ENCODE results near the gene KIF9.
"Not testable (repeated sequence)": the region's sequence is repeated elsewhere in the genome, so short reads cannot be mapped to it uniquely, and the experiment has no call there.

KIF9 gene

GRCh38 chr3:47197287-47197686, 85.3 kb downstream of the KIF9 start:
- Mint-ChIP-seq H3K4me3 (no peak overlapping the region), H3K27me3 (no peaks in the 10 kb centered on the region), H3K27ac (no peak overlapping the region), H3K36me3 (ENCODE audit: low read depth) (peaks cover 3% of the 10 kb centered on the region), H3K4me1 (ENCODE audit: low read depth) (no peaks in the 10 kb centered on the region), H3K9me3 (no peaks in the 10 kb centered on the region)

- no peak overlapping the region for H3K27ac Mint-ChIP-seq
- H3K4me3 Mint-ChIP-seq = no peak overlapping the region
- H3K27me3 Mint-ChIP-seq = no peaks in the 10 kb centered on the region
- peaks cover 3% of the 10 kb centered on the region for H3K36me3 Mint-ChIP-seq (ENCODE audit: low read depth)
- H3K9me3 Mint-ChIP-seq = no peaks in the 10 kb centered on the region
- no peaks in the 10 kb centered on the region for H3K4me1 Mint-ChIP-seq (ENCODE audit: low read depth)
These were observed 87.6 kb downstream of the KIF9 start for GRCh38 chr3:47194994-47195393.

- H3K9me3 Mint-ChIP-seq = no peaks in the 10 kb centered on the region
- peaks cover 3% of the 10 kb centered on the region for H3K36me3 Mint-ChIP-seq (ENCODE audit: low read depth)
- no peaks in the 10 kb centered on the region for H3K27me3 Mint-ChIP-seq
- H3K27ac Mint-ChIP-seq = no peak overlapping the region
- no peak overlapping the region for H3K4me3 Mint-ChIP-seq
- H3K4me1 Mint-ChIP-seq (ENCODE audit: low read depth) = no peaks in the 10 kb centered on the region
These were observed 88.4 kb downstream of the KIF9 start for GRCh38 chr3:47193871-47194859.

- Mint-ChIP-seq H3K9me3 (no peaks in the 10 kb centered on the region), H3K4me3 (no peak overlapping the region), H3K36me3 (ENCODE audit: low read depth) (no peaks in the 10 kb centered on the region), H3K4me1 (ENCODE audit: low read depth) (no peaks in the 10 kb centered on the region), H3K27me3 (no peaks in the 10 kb centered on the region), H3K27ac (no peak overlapping the region)
These were observed 96.3 kb downstream of the KIF9 start for GRCh38 chr3:47186285-47186684.

- H3K27me3 Mint-ChIP-seq; H3K27ac Mint-ChIP-seq; H3K36me3 Mint-ChIP-seq (ENCODE audit: low read depth); H3K4me3 Mint-ChIP-seq; H3K4me1 Mint-ChIP-seq (ENCODE audit: low read depth); H3K9me3 Mint-ChIP-seq: not testable (repeated sequence)
These were observed 100.9 kb downstream of the KIF9 start for GRCh38 chr3:47181685-47182084.

- H3K9me3 Mint-ChIP-seq; H3K4me1 Mint-ChIP-seq (ENCODE audit: low read depth); H3K27me3 Mint-ChIP-seq; H3K36me3 Mint-ChIP-seq (ENCODE audit: low read depth); H3K4me3 Mint-ChIP-seq; H3K27ac Mint-ChIP-seq: not testable (repeated sequence)
These were observed 102.6 kb downstream of the KIF9 start for GRCh38 chr3:47180011-47180410.

All from stimulated activated naive CD8-positive, alpha-beta T cell treated with anti-CD3 and anti-CD28 coated beads, Interleukin-15, Interleukin-2, amounts not matched to agents 100 ng/mL and 50 ng/mL, for 24 hours (primary cell).